ENCODE data around the gene GATC.

The GATC gene

GRCh38 chr12:120467439-120467838, 21.2 kb downstream of the GATC start:
- no peak for TF ChIP-seq POU2F2 (IDR thresholded peaks at IDR 0.05; ENCODE audit: low read depth, low read length)
- no peak for TF ChIP-seq SPI1 (IDR thresholded peaks at IDR 0.05; ENCODE audit: low read depth, low read length)
- no peak for TF ChIP-seq POLR2AphosphoS5 (IDR thresholded peaks at IDR 0.05; ENCODE audit: low read depth, low read length)
- no peak for TF ChIP-seq POLR2A (IDR thresholded peaks at IDR 0.05; ENCODE audit: low read depth, low read length)
- no peak for TF ChIP-seq TAF1 (IDR thresholded peaks at IDR 0.05; ENCODE audit: low read depth, low read length)
- TF ChIP-seq PAX5 (IDR thresholded peaks at IDR 0.05; ENCODE audit: insufficient read depth, low read length, severe bottlenecking), result no peak
- FAIRE-seq (no peak), DNase-seq (ENCODE audit: insufficient read length, low spot score) (no peak)

GRCh38 chr12:120468325-120468820, 22.1 kb downstream of the GATC start:
- TF ChIP-seq POU2F2 (IDR thresholded peaks at IDR 0.05; ENCODE audit: low read depth, low read length) (no peak), POLR2AphosphoS5 (IDR thresholded peaks at IDR 0.05; ENCODE audit: low read depth, low read length) (no peak), PAX5 (IDR thresholded peaks at IDR 0.05; ENCODE audit: insufficient read depth, low read length, severe bottlenecking) (no peak), SPI1 (IDR thresholded peaks at IDR 0.05; ENCODE audit: low read depth, low read length) (peak; percentile 68), POLR2A (IDR thresholded peaks at IDR 0.05; ENCODE audit: low read depth, low read length) (0 out of 2 replicates have a peak, but pooled peaks have one; percentile 32)
- DNase-seq (ENCODE audit: insufficient read length, low spot score) (no peak), FAIRE-seq (peak; percentile 51)

GRCh38 chr12:120468821-120469449, 22.7 kb downstream of the GATC start:
- no peak for TF ChIP-seq POLR2AphosphoS5 (IDR thresholded peaks at IDR 0.05; ENCODE audit: low read depth, low read length)
- TF ChIP-seq TAF1 (IDR thresholded peaks at IDR 0.05; ENCODE audit: low read depth, low read length), result no peak
- peak; percentile 38; the same call in 1 of the 2 replicates for TF ChIP-seq SPI1 (IDR thresholded peaks at IDR 0.05; ENCODE audit: low read depth, low read length)
- peak; percentile 64 for DNase-seq (ENCODE audit: insufficient read length, low spot score)
- no peak for FAIRE-seq

GRCh38 chr12:120469450-120470149, 23.4 kb downstream of the GATC start, which contains the start of gene SRSF9:
Gene SRSF9 (minus strand): TSS chr12:120469748. CDS start chr12:120469609, 139 bp downstream.
- FAIRE-seq (peak; percentile 95), DNase-seq (ENCODE audit: insufficient read length, low spot score) (peak; percentile 99)
- 0 out of 2 replicates have a peak, but pooled peaks have one; percentile 34 for TF ChIP-seq POU2F2 (IDR thresholded peaks at IDR 0.05; ENCODE audit: low read depth, low read length)
- peak; percentile 83 for TF ChIP-seq POLR2A (IDR thresholded peaks at IDR 0.05; ENCODE audit: low read depth, low read length)
- TF ChIP-seq TAF1 (IDR thresholded peaks at IDR 0.05; ENCODE audit: low read depth, low read length), result 0 out of 2 replicates have a peak, but pooled peaks have one; percentile 32
- TF ChIP-seq SPI1 (IDR thresholded peaks at IDR 0.05; ENCODE audit: low read depth, low read length), result peak; percentile 20; the same call in 1 of the 2 replicates
- no peak for TF ChIP-seq PAX5 (IDR thresholded peaks at IDR 0.05; ENCODE audit: insufficient read depth, low read length, severe bottlenecking)
- TF ChIP-seq POLR2AphosphoS5 (IDR thresholded peaks at IDR 0.05; ENCODE audit: low read depth, low read length), result peak; percentile 79

- FAIRE-seq (no peak), DNase-seq (ENCODE audit: insufficient read length, low spot score) (no peak)
- no peak for TF ChIP-seq TAF1 (IDR thresholded peaks at IDR 0.05; ENCODE audit: low read depth, low read length)
- TF ChIP-seq POU2F2 (IDR thresholded peaks at IDR 0.05; ENCODE audit: low read depth, low read length), result no peak
- no peak for TF ChIP-seq PAX5 (IDR thresholded peaks at IDR 0.05; ENCODE audit: insufficient read depth, low read length, severe bottlenecking)
- no peak for TF ChIP-seq POLR2AphosphoS5 (IDR thresholded peaks at IDR 0.05; ENCODE audit: low read depth, low read length)
- TF ChIP-seq POLR2A (IDR thresholded peaks at IDR 0.05; ENCODE audit: low read depth, low read length), result no peak
- no peak for TF ChIP-seq SPI1 (IDR thresholded peaks at IDR 0.05; ENCODE audit: low read depth, low read length)
Observed at GRCh38 chr12:120470150-120470784, 24.0 kb downstream of the GATC start.

- FAIRE-seq (no peak), DNase-seq (ENCODE audit: insufficient read length, low spot score) (no peak)
- TF ChIP-seq TAF1 (IDR thresholded peaks at IDR 0.05; ENCODE audit: low read depth, low read length) (no peak), POU2F2 (IDR thresholded peaks at IDR 0.05; ENCODE audit: low read depth, low read length) (no peak), PAX5 (IDR thresholded peaks at IDR 0.05; ENCODE audit: insufficient read depth, low read length, severe bottlenecking) (no peak), POLR2A (IDR thresholded peaks at IDR 0.05; ENCODE audit: low read depth, low read length) (no peak), SPI1 (IDR thresholded peaks at IDR 0.05; ENCODE audit: low read depth, low read length) (no peak), POLR2AphosphoS5 (IDR thresholded peaks at IDR 0.05; ENCODE audit: low read depth, low read length) (no peak)
Observed at GRCh38 chr12:120472521-120472920, 26.3 kb downstream of the GATC start.

GRCh38 chr12:120473807-120474615, 27.8 kb downstream of the GATC start:
- DNase-seq (ENCODE audit: insufficient read length, low spot score), result no peak
- TF ChIP-seq TAF1 (IDR thresholded peaks at IDR 0.05; ENCODE audit: low read depth, low read length) (no peak), POLR2AphosphoS5 (IDR thresholded peaks at IDR 0.05; ENCODE audit: low read depth, low read length) (no peak), POLR2A (IDR thresholded peaks at IDR 0.05; ENCODE audit: low read depth, low read length) (no peak), SPI1 (IDR thresholded peaks at IDR 0.05; ENCODE audit: low read depth, low read length) (no peak), POU2F2 (IDR thresholded peaks at IDR 0.05; ENCODE audit: low read depth, low read length) (no peak)
- no peak for FAIRE-seq

- no peak for DNase-seq (ENCODE audit: insufficient read length, low spot score)
- FAIRE-seq, result no peak
Observed at GRCh38 chr12:120474616-120474960, 28.3 kb downstream of the GATC start.

GRCh38 chr12:120475643-120476042, 29.4 kb downstream of the GATC start:
- DNase-seq (ENCODE audit: insufficient read length, low spot score) (no peak), FAIRE-seq (no peak)
- TF ChIP-seq TAF1 (IDR thresholded peaks at IDR 0.05; ENCODE audit: low read depth, low read length) (no peak), SPI1 (IDR thresholded peaks at IDR 0.05; ENCODE audit: low read depth, low read length) (no peak), POLR2A (IDR thresholded peaks at IDR 0.05; ENCODE audit: low read depth, low read length) (no peak), PAX5 (IDR thresholded peaks at IDR 0.05; ENCODE audit: insufficient read depth, low read length, severe bottlenecking) (no peak), POLR2AphosphoS5 (IDR thresholded peaks at IDR 0.05; ENCODE audit: low read depth, low read length) (no peak), POU2F2 (IDR thresholded peaks at IDR 0.05; ENCODE audit: low read depth, low read length) (no peak)

More at GRCh38 chr12:120474616-120474960, 28.3 kb downstream of the GATC start:
- TF ChIP-seq POLR2A (IDR thresholded peaks at IDR 0.05; ENCODE audit: low read depth, low read length) (no peak), SPI1 (IDR thresholded peaks at IDR 0.05; ENCODE audit: low read depth, low read length) (peak; percentile 67)

Data from GM12891 (cell line).